IgD-negative memory B cell (primary cell): Measurements from ENCODE around the gene SLC38A10. TPM values are rescaled to one million over a fixed set of nuclear protein-coding genes. Genes with fewer than 3 reads are reported as not detected.

Experiments
- H3K27ac Mint-ChIP-seq, 3 donors: one replicate each; pipeline ENCODE4 v1.8.0; 2020 to 2022; ENCODE audit warnings: mild to moderate bottlenecking in 3 of 3, mixed read lengths in 3 of 3, moderate library complexity in 1 of 3
- H3K27me3 Mint-ChIP-seq: one replicate; pipeline ENCODE4 v1.8.0; 2021; ENCODE audit warnings: mixed read lengths
- H3K36me3 Mint-ChIP-seq: one replicate; pipeline ENCODE4 v1.8.0; 2020; ENCODE audit warnings: mild to moderate bottlenecking, mixed read lengths
- H3K4me1 Mint-ChIP-seq, 3 donors: one replicate each; pipeline ENCODE4 v1.8.0; 2020 to 2022; ENCODE audit warnings: mixed read lengths in 3 of 3, mild to moderate bottlenecking in 1 of 3
- H3K4me3 Mint-ChIP-seq, 4 donors: one replicate each; pipeline ENCODE4 v1.8.0; 2020 to 2022; ENCODE audit warnings: mild to moderate bottlenecking in 4 of 4, mixed read lengths in 4 of 4, moderate library complexity in 3 of 4
- H3K9me3 Mint-ChIP-seq, 3 donors: one replicate each; pipeline ENCODE4 v1.8.0; 2020 to 2021; ENCODE audit warnings: mixed read lengths in 3 of 3, mild to moderate bottlenecking in 1 of 3
- polyA plus RNA-seq: library from polyadenylated mRNA; unstranded; fragments of 300-500 nt; fragmentation: Illumina TruSeq; gene quantifications from one replicate; pipeline ENCODE4 v1.2.3, GENCODE V29; 2021

Gene SLC38A10
- polyA plus RNA-seq, 1 donor from 2014 or later, result 84.5 TPM

DNA sequence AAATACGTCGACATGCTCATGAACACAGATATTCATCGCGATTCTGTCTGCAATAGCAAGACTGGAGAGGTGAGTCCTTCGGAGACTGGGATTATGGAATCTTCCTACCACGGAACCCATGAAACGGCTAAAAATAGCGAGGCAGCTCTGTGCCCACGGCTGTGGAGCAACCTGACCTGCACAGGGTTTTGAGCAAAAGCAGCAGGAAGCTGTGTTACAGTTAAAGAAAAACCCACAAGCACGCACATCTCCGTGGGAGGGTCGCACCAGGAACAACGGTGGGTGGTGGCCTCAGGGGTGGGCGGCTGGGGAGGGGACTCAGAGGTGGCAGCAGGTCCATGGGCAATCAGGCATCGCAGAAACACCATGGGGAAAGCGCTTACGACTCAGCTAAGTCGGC is 24.8 kb downstream of the SLC38A10 start:
- H3K36me3 Mint-ChIP-seq, result peaks cover 5% of the 10 kb centered on the region
- no peaks in the 10 kb centered on the region for H3K9me3 Mint-ChIP-seq
- peaks cover 0 to 2% (median 0%) of the 10 kb centered on the region in 3 donors for H3K4me1 Mint-ChIP-seq
- H3K4me3 Mint-ChIP-seq, result no peak overlapping the region
- H3K27ac Mint-ChIP-seq, result no peak overlapping the region
- no peaks in the 10 kb centered on the region for H3K27me3 Mint-ChIP-seq

DNA sequence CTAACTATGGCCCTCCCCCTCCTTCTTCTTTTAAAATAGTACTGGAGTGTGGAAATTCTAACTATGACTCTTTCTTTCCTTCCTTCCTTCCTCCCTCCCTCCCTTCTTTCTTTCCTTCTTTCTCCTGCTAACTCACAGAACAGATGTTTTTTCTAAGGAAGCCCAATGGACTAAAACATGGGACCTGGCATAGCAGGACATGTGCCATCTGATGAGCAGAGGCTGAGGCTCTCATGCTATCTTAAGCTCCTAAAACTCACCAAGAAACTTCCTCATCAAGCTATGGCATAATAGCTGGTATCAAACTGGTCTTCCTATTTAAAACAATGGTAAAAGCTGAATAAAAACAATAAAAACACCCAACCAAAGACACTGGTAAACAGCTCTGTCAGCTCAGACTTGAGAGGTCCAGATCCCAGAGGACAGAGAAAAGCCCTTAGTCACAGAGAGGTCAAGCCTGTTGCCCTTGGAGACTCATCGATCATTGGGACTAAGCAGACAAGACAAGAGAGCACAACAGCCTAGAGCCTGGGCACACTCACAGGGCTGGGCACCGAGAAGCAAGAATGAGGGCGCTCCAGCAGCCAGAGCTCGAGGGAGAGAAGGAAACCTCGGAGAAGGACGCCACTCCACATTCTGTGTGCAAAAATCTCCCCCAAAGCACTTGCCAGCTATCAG is 27.6 kb downstream of the SLC38A10 start:
- Mint-ChIP-seq H3K4me1 (peaks cover 0 to 2% (median 1%) of the 10 kb centered on the region in 3 donors), H3K27ac (peak overlapping the region in 1 of 3 donors; percentile 54), H3K36me3 (peaks cover 5% of the 10 kb centered on the region), H3K4me3 (no peak overlapping the region), H3K9me3 (no peaks in the 10 kb centered on the region), H3K27me3 (no peaks in the 10 kb centered on the region)

DNA sequence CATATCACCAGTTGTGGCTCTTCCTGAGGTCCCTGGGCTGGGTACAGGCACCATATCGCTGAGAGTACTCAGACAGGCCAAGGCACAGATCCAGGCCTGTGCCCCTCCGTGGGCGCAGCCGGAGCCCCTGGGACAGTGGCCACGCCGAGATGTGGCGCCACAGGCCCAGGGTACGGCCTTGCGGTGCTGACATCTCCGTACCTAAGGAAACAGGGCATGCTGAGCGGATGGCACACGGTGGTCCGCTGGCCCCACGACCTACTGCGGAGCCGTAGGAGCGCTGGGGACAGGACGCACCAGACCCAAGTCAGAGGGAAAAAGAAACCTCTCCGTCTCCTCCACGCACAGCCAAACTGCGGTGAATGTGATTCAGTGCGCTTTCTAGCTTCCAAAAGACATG is 29.5 kb downstream of the SLC38A10 start:
- H3K27me3 Mint-ChIP-seq, result no peaks in the 10 kb centered on the region
- no peaks in the 10 kb centered on the region for H3K9me3 Mint-ChIP-seq
- H3K4me1 Mint-ChIP-seq, result peaks cover 0 to 2% (median 1%) of the 10 kb centered on the region in 3 donors
- H3K4me3 Mint-ChIP-seq, result no peak overlapping the region
- peaks cover 5% of the 10 kb centered on the region for H3K36me3 Mint-ChIP-seq
- no peak overlapping the region for H3K27ac Mint-ChIP-seq

DNA sequence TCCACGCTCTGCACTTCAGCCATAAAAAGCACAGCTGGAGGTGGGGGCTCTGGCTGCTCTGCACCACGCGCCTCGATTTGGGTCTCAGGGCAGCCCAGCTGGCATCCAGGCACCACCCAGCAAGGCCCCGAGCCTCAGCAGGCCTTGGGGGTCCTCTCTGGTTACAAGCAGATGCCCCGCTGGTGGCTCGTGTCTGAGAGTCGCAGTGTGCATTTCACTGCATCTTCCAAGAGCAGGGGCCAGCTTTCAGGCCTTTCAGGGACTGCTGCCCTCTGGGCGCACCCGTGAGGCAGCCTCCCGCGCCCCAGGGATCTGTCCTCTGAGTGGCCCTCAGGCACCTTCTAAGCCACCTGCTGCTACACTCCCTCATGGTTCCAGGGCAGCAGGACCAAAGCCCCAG is 30.5 kb downstream of the SLC38A10 start:
- H3K27me3 Mint-ChIP-seq, result no peaks in the 10 kb centered on the region
- H3K27ac Mint-ChIP-seq, result no peak overlapping the region
- H3K9me3 Mint-ChIP-seq, result no peaks in the 10 kb centered on the region
- no peak overlapping the region for H3K4me3 Mint-ChIP-seq
- H3K4me1 Mint-ChIP-seq, result peaks cover 0 to 3% (median 2%) of the 10 kb centered on the region in 3 donors
- peaks cover 5% of the 10 kb centered on the region for H3K36me3 Mint-ChIP-seq

DNA sequence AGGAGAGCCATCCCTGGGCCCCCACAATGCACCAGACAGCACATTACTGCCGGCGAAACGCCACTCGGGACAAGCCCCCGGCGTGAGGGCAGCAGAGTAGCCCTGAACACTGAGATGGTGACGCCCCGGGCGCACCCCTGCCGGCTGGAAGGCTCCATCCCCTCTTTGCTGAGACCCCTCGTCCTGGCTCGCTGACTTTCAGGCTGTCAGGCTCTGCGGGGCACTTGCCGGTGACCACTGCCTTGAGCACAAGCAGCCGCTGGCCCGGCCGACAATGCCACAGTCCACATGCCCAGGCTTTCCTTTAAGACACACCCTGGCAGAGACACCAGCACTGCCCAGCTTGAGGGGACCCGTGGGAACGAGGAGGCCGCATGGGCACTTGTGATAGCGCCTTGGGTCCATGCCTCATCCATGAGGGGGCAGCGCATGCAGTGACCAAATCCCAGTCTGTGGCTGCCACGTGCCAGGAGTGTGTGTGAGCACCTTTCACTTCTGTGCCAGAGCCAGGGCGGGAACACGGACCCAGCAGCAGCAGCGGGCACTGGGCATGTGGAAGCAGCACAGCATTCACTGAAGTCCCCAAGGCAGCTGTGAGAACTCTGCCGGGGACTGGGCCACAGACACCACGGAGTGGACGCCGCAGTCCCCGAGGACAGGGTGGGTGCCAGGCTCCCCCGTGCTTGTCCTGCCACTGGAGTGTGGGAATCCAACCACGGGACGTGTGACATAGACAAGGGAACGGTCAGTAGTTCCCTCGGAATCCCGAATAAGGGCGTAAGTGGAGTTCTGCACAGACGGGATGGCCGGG is 31.5 kb downstream of the SLC38A10 start:
- Mint-ChIP-seq H3K4me3 (no peak overlapping the region), H3K27me3 (no peaks in the 10 kb centered on the region), H3K36me3 (peaks cover 5% of the 10 kb centered on the region), H3K4me1 (peaks cover 0 to 6% (median 2%) of the 10 kb centered on the region in 3 donors), H3K9me3 (no peaks in the 10 kb centered on the region), H3K27ac (no peak overlapping the region)

DNA sequence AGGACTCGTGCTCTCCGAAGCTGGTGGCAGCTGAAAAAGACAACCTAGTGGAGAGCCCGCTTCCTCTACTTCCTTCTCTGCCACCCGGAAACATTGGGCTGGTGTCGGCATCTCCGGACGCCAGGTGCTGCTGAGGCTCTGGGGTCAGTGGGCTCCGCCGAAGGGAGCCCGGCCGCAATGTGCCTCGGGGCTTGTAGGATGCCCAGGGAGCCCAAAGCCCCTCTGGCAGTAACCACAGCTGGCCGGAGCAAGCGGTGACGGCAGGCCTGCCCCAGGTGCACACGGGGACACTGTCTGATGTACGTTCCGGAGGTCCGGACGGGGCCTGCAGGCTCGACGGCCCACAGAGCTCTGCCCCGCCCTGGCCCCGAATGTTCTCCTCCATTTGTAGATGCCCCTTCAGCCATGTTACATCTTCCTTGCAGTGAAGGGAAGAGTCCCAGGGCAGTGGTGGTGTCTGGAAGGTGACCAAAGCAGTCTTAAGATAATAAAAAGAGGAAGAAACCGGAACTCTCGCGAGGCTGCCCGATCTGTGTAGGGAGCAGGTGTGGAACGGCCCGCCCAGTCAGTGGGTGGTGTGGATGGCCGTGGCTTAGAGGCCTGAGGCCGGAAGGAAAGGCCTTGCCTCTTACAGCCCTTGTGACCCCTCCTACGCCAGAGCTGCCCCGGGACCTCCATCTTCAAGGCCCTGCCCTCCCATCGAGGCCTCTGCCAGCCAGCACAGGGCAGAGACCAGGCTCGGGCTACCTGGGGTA is 33.3 kb downstream of the SLC38A10 start:
- no peak overlapping the region for H3K4me3 Mint-ChIP-seq
- H3K36me3 Mint-ChIP-seq, result peaks cover under 1% of the 10 kb centered on the region
- no peak overlapping the region for H3K27ac Mint-ChIP-seq
- no peaks in the 10 kb centered on the region for H3K27me3 Mint-ChIP-seq
- H3K4me1 Mint-ChIP-seq, result peaks cover 0 to 6% (median 0%) of the 10 kb centered on the region in 3 donors
- H3K9me3 Mint-ChIP-seq, result no peaks in the 10 kb centered on the region

DNA sequence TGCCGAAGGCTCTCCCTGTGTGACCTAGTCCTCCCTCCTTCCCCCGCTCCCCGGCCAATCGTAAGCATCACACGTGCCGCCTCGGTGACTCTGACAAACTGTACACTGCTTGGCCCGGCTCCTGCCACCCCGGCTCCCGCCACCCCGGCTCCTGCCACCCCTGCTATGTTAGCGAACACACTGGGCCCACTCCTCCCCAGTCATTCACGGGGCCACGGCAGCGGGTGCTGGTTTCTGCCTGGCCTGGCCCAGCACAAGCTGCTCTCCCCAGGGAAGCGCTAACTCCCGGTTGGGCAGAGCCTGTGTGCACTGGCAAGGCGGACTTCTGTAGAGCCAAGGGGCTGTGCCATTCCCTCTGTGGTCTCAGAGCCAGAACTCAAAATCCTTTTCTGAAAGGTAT is 34.0 kb downstream of the SLC38A10 start:
- Mint-ChIP-seq H3K27ac (no peak overlapping the region), H3K36me3 (no peaks in the 10 kb centered on the region), H3K4me1 (peaks cover 0 to 6% (median 0%) of the 10 kb centered on the region in 3 donors), H3K9me3 (no peaks in the 10 kb centered on the region), H3K4me3 (no peak overlapping the region), H3K27me3 (no peaks in the 10 kb centered on the region)

DNA sequence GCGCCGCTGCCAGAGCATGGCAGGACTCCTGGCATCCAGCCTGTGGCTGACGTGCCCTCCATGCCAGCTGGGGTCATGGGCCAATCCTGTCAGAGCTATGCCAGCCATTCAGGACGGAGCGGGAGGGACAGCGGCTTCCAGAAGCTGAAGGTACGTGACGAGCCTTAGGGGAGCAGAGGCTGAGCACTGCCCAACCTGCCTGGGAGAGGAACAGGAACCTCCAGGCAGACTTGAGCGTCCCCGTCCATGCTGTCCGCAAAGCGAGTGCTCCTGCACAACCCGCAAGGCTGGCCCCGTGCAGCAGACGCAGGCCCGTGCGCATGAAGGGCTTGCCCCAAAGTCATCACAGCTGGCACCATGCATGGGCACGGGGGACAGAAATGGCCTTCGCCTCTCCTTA is 34.5 kb downstream of the SLC38A10 start:
- peaks cover 0 to 6% (median 0%) of the 10 kb centered on the region in 3 donors for H3K4me1 Mint-ChIP-seq
- H3K9me3 Mint-ChIP-seq, result no peaks in the 10 kb centered on the region
- no peaks in the 10 kb centered on the region for H3K36me3 Mint-ChIP-seq
- H3K27ac Mint-ChIP-seq, result no peak overlapping the region
- no peaks in the 10 kb centered on the region for H3K27me3 Mint-ChIP-seq
- H3K4me3 Mint-ChIP-seq, result peak overlapping the region in 1 of 4 donors; percentile 17

DNA sequence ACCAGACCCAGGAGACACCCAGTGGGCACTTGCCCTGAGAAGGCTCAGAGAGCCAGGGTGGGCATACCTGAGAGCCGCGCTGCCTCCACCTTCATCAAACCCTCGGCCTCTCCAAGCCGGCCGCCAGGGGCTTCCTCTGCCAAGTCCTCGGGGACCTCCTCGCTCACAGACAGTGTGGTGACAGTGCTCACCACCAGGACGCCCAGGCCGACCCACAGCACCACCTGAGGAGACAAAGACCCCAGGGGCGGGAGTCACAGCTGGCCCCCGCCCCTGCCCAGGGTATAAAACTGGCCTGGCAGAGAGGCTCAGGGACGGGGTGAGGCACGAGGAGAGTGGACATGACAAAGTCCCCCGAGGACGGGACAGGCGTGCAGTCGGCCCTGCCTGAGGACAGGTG is 34.9 kb downstream of the SLC38A10 start:
- Mint-ChIP-seq H3K9me3 (no peaks in the 10 kb centered on the region), H3K4me3 (no peak overlapping the region), H3K27me3 (no peaks in the 10 kb centered on the region), H3K36me3 (no peaks in the 10 kb centered on the region), H3K27ac (no peak overlapping the region), H3K4me1 (peaks cover 0 to 6% (median 0%) of the 10 kb centered on the region in 3 donors)

DNA sequence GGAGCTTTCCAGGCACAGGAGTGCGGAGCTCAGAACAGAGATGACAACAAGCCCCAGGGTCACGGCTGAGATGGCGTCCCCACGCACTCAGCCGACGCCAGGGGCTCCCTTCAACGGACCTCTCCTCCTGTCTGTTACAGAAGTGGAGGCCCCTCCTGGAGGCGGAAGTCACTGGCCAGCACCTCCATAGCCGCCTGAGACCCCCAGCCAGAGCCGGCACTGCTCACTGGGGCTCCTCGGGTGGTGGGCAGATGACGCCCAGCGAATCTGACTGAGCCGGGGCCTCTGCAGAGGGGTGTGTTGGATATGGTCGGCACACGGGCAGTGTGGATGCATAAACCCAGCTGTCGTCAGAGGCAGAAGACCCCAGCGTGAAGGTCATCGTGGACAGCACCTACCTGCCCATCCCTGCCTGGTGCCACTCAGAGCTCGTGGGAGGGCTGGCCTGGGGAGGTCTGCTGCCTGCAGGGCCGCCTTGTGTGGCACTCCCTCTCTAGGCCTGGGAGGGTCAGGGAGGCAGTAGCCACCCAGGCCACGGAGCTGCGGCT is 36.0 kb downstream of the SLC38A10 start:
- H3K27me3 Mint-ChIP-seq, result no peaks in the 10 kb centered on the region
- no peak overlapping the region for H3K4me3 Mint-ChIP-seq
- peaks cover 0 to 6% (median 3%) of the 10 kb centered on the region in 3 donors for H3K4me1 Mint-ChIP-seq
- H3K9me3 Mint-ChIP-seq, result no peaks in the 10 kb centered on the region
- peak overlapping the region in 1 of 3 donors; percentile 74 for H3K27ac Mint-ChIP-seq
- no peaks in the 10 kb centered on the region for H3K36me3 Mint-ChIP-seq

DNA sequence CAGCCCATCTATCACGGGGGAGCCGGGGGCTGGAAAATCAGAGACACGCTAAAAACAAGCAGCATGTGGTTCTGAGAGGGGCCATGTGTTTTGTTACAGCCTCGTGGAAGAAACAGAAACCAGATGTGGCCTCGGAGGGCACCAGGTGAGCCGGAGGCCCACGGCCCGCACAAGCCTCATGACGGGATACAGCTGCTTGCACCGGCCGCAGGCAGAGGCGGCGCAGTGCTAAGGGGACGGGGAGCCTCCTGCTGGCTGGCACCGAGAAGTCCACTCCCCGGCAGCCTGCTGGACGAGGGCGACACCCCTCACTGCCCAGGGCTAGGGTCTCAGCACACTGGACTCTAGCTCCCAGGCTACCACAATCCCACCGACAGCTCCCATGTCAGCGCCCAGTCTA is 36.8 kb downstream of the SLC38A10 start:
- Mint-ChIP-seq H3K36me3 (peaks cover 1% of the 10 kb centered on the region), H3K4me1 (peaks cover 0 to 8% (median 5%) of the 10 kb centered on the region in 3 donors), H3K27ac (peak overlapping the region in 1 of 3 donors; percentile 74), H3K27me3 (no peaks in the 10 kb centered on the region), H3K4me3 (no peak overlapping the region), H3K9me3 (no peaks in the 10 kb centered on the region)

DNA sequence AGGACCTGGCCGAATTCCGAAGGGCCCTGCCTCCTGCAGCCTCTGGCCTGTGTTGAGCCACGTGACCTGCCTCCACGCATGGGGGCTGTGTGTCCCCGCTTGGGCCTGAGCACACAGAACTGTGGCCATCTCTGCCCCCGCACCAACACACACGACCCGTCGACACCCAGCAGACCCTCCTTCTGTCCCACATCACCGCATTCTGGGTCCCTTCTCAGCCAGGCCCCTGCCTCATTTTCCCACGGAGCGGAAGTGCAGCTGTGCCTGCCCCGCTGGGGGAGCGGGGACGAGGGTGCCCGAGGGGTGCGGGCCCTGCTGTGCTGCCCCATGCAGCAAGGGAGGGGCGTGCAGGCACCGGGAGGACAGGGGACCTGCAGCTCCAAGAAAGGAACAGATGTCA is 37.6 kb downstream of the SLC38A10 start:
- no peak overlapping the region for H3K4me3 Mint-ChIP-seq
- no peaks in the 10 kb centered on the region for H3K9me3 Mint-ChIP-seq
- no peaks in the 10 kb centered on the region for H3K27me3 Mint-ChIP-seq
- H3K36me3 Mint-ChIP-seq, result peaks cover 4% of the 10 kb centered on the region
- no peak overlapping the region for H3K27ac Mint-ChIP-seq
- peaks cover 0 to 10% (median 8%) of the 10 kb centered on the region in 3 donors for H3K4me1 Mint-ChIP-seq

DNA sequence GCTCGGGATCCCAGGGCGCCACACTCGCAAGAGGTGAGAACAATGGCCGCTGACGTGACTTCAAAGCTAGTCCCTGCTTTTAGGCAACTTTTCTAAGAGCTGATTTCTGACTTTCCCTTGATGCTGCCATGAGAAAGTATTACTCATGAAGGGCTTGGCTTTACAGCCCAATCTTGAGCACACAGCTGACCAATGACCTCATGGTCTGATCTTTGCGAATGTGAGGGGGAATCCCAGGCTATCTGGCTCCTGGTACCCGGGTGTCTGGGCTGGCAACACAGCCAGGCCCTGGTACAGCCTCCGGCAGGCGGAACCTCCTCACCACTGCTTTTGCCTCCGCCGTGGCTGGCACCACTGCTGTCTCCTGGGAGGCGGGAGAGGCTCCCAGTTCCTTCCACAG is 38.5 kb downstream of the SLC38A10 start:
- H3K4me3 Mint-ChIP-seq, result no peak overlapping the region
- H3K9me3 Mint-ChIP-seq, result no peaks in the 10 kb centered on the region
- H3K36me3 Mint-ChIP-seq, result peaks cover 4% of the 10 kb centered on the region
- H3K27me3 Mint-ChIP-seq, result no peaks in the 10 kb centered on the region
- H3K4me1 Mint-ChIP-seq, result peaks cover 0 to 10% (median 10%) of the 10 kb centered on the region in 3 donors
- H3K27ac Mint-ChIP-seq, result no peak overlapping the region

DNA sequence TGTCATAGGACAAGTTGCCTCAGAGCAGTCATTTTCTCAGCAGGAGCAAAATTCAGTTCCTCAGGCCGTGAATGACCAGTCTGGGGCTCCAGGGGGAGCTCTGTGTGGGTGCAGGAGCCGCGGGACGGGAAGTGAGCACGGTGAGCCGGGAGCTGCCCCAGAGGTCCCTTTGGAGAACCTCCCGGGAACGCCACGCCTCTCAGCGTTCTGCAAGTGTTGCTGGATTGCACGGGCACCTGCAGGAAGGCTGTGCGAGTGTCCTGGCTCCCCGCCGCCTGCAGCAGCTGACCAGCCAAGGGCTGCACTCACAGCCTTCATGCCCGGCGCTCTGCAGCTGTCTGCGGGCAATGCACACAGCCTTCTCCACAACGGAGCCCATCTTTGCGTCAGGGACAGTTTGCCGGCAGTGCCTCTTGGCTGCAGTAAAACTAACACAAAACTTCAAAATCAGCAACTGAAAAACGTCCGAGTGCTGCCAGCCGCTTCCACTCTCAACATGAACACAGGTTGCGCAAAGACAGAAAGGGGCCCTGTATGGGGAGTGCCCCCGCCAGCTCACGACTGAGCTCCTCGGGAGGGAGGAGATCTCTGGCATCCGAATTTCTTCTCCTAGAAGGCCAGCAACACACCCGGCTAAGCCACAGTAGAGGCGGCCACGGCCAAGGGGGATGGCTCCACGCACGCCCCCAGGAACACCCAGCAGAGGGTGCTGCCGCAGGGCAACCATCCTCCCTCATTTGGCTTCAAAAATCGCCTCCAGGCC is 40.0 kb downstream of the SLC38A10 start:
- H3K9me3 Mint-ChIP-seq, result no peaks in the 10 kb centered on the region
- H3K4me1 Mint-ChIP-seq, result peaks cover 0 to 13% (median 10%) of the 10 kb centered on the region in 3 donors
- no peaks in the 10 kb centered on the region for H3K27me3 Mint-ChIP-seq
- peaks cover 4% of the 10 kb centered on the region for H3K36me3 Mint-ChIP-seq
- peak overlapping the region in 1 of 3 donors; percentile 74 for H3K27ac Mint-ChIP-seq
- no peak overlapping the region for H3K4me3 Mint-ChIP-seq
